GM23338 (cell line): Measurements from ENCODE around the gene IGIP. TPM values are rescaled to one million over a fixed set of nuclear protein-coding genes. Genes with fewer than 3 reads are reported as not detected.

ENCODE experiments used
- ATAC-seq: fragments of 200-7000 bp; cut with Tn5 transposase; 3 replicates; pipeline ENCODE4 v1.9.1; 2020
- DNase-seq: peaks from one replicate; pipeline ENCODE4 v3.0.0-alpha.2; 2015; ENCODE audit warnings: low spot score
- H2AFZ ChIP-seq: fragments of 200-600 bp; sonication (generic); 2 replicates; pipeline ENCODE4 v1.8.0; 2016; ENCODE audit warnings: antibody characterized with exemption, mild to moderate bottlenecking, moderate library complexity
- H3F3A ChIP-seq: fragments of 200-600 bp; sonication (generic); replicated peaks from 2 replicates; pipeline ENCODE4 v1.8.0; 2017; ENCODE audit warnings: antibody characterized with exemption, mixed run types, low read depth
- H3K27ac ChIP-seq: fragments of 200-600 bp; sonication (generic); 2 replicates; pipeline ENCODE4 v1.6.1; 2016; ENCODE audit warnings: low read depth
- H3K27me3 ChIP-seq: fragments of 200-600 bp; sonication (generic); 2 replicates; pipeline ENCODE4 v1.8.0; 2016; ENCODE audit warnings: mild to moderate bottlenecking, mixed run types, moderate library complexity; ENCODE audit not compliant: insufficient read depth
- H3K36me3 ChIP-seq: fragments of 200-600 bp; sonication (generic); 2 replicates; pipeline ENCODE4 v1.8.0; 2016; ENCODE audit warnings: mild to moderate bottlenecking; ENCODE audit not compliant: insufficient read depth
- H3K4me1 ChIP-seq: fragments of 200-600 bp; sonication (generic); 2 replicates; pipeline ENCODE4 v1.8.0; 2016; ENCODE audit warnings: mild to moderate bottlenecking, moderate library complexity; ENCODE audit not compliant: insufficient read depth
- H3K4me2 ChIP-seq: fragments of 200-600 bp; sonication (generic); 2 replicates; pipeline ENCODE4 v1.7.1; 2017; ENCODE audit warnings: mixed run types
- H3K4me3 ChIP-seq: fragments of 200-600 bp; sonication (generic); 2 replicates; pipeline ENCODE4 v1.6.1; 2016; ENCODE audit warnings: mixed run types
- H3K79me2 ChIP-seq: fragments of 200-600 bp; sonication (generic); replicated peaks from 2 replicates; pipeline ENCODE4 v1.8.0; 2017; ENCODE audit warnings: mild to moderate bottlenecking; ENCODE audit not compliant: insufficient read depth
- H3K9me2 ChIP-seq: fragments of 200-600 bp; sonication (generic); 2 replicates; pipeline ENCODE4 v1.8.0; 2017; ENCODE audit not compliant: insufficient read depth
- H4K20me1 ChIP-seq: fragments of 200-600 bp; sonication (generic); replicated peaks from 2 replicates; pipeline ENCODE4 v1.8.0; 2017; ENCODE audit warnings: mild to moderate bottlenecking; ENCODE audit not compliant: insufficient read depth
- H3K27ac Mint-ChIP-seq: 2 replicates; pipeline ENCODE4 v1.8.0; 2020; ENCODE audit warnings: inconsistent platforms, mild to moderate bottlenecking, moderate library complexity, mixed read lengths
- H3K27me3 Mint-ChIP-seq: 3 replicates; pipeline ENCODE4 v1.8.0; 2022; ENCODE audit warnings: low read depth, mild to moderate bottlenecking, moderate library complexity, mixed read lengths, inconsistent platforms; ENCODE audit not compliant: insufficient read depth, poor library complexity
- H3K36me3 Mint-ChIP-seq: 3 replicates; pipeline ENCODE4 v1.8.0; 2021; ENCODE audit warnings: low read depth, mild to moderate bottlenecking, inconsistent platforms, moderate library complexity, mixed read lengths
- H3K4me1 Mint-ChIP-seq: 3 replicates; pipeline ENCODE4 v1.8.0; 2020; ENCODE audit warnings: mild to moderate bottlenecking, inconsistent platforms, mixed read lengths
- H3K4me3 Mint-ChIP-seq: 3 replicates; pipeline ENCODE4 v1.8.0; 2021; ENCODE audit warnings: moderate library complexity, mild to moderate bottlenecking, inconsistent platforms, mixed read lengths
- H3K9me3 Mint-ChIP-seq: 3 replicates; pipeline ENCODE4 v1.8.0; 2020; ENCODE audit warnings: moderate library complexity, mild to moderate bottlenecking, inconsistent platforms, mixed read lengths
- CREB1 ChIP-seq: fragments of 250-450 bp; sonication (Bioruptor Pico); IDR thresholded peaks from 2 replicates; pipeline ENCODE4 v1.5.0; 2020; ENCODE audit warnings: low read depth, mild to moderate bottlenecking, moderate library complexity
- EZH2 ChIP-seq: fragments of 200-600 bp; sonication (generic); IDR thresholded peaks from one replicate; pipeline ENCODE4 v1.8.0; 2017; ENCODE audit warnings: antibody characterized with exemption, mild to moderate bottlenecking, low read depth; ENCODE audit not compliant: unreplicated experiment
- EZH2phosphoT487 ChIP-seq: fragments of 200-600 bp; sonication (generic); IDR thresholded peaks from one replicate; pipeline ENCODE4 v1.8.1; 2018; ENCODE audit warnings: antibody characterized with exemption; ENCODE audit not compliant: unreplicated experiment
- JUNB ChIP-seq: IDR thresholded peaks from one replicate; pipeline ENCODE4 v1.6.1; 2016; ENCODE audit warnings: antibody characterized with exemption; ENCODE audit not compliant: unreplicated experiment
- NANOG ChIP-seq: IDR thresholded peaks from 2 replicates; pipeline ENCODE4 v1.6.1; 2016; ENCODE audit warnings: antibody characterized with exemption, borderline replicate concordance
- POLR2AphosphoS5 ChIP-seq: IDR thresholded peaks from 2 replicates; pipeline ENCODE4 v1.6.1; 2016; ENCODE audit warnings: antibody characterized with exemption, low read depth
- STAT1 ChIP-seq: IDR thresholded peaks from one replicate; pipeline ENCODE4 v1.6.1; 2016; ENCODE audit warnings: antibody characterized with exemption; ENCODE audit not compliant: unreplicated experiment
- ZNF114 ChIP-seq: fragments of 250-450 bp; sonication (Bioruptor Pico); IDR thresholded peaks from 2 replicates; pipeline ENCODE4 v1.5.0; 2020; ENCODE audit warnings: mild to moderate bottlenecking, moderate library complexity
- ZNF331 ChIP-seq: fragments of 250-450 bp; sonication (Bioruptor Pico); IDR thresholded peaks from 2 replicates; pipeline ENCODE4 v1.5.0; 2020; ENCODE audit warnings: low read depth, mild to moderate bottlenecking, moderate library complexity
- polyA plus RNA-seq: library from polyadenylated mRNA; unstranded; fragments of >200 nt; fragmentation: Nextera tagmentation; extraction: Ambion mirVana; gene quantifications from 2 replicates; pipeline ENCODE4 v1.2.1, GENCODE V29; 2016
- total RNA-seq: library from RNA; depleted of rRNA; stranded (reverse); fragments of >200 nt; shearing (Covaris generic); gene quantifications from 2 replicates; pipeline ENCODE4 v1.2.3, GENCODE V29; 2014
- TF ChIP-seq, protein P1 (sequence below): IDR thresholded peaks from one replicate; pipeline ENCODE4 v1.6.1; 2018; ENCODE audit warnings: antibody characterized with exemption; ENCODE audit not compliant: unreplicated experiment
- TF ChIP-seq, protein P2 (sequence below): IDR thresholded peaks from 2 replicates; pipeline ENCODE4 v1.6.1; 2016; ENCODE audit warnings: antibody characterized with exemption
- TF ChIP-seq, protein P3 (sequence below), 2 experiments: fragments of 200-600 bp in 1 of 2; sonication (generic) in 1 of 2; conservative IDR thresholded peaks; 2 replicates each; pipeline versions ENCODE4 v1.5.1 to v1.6.1; 2016 to 2017; ENCODE audit warnings: antibody characterized with exemption in 2 of 2, low read depth in 2 of 2, mild to moderate bottlenecking in 2 of 2, moderate library complexity in 1 of 2
- TF ChIP-seq, protein P4 (sequence below): fragments of 250-450 bp; sonication (Bioruptor Pico); IDR thresholded peaks from 2 replicates; pipeline ENCODE4 v1.5.0; 2020; ENCODE audit warnings: mild to moderate bottlenecking, moderate library complexity

The IGIP gene
- total and polyA plus RNA-seq, 2 experiments from 2014 or later, result 0.21 to 0.38 TPM

DNA sequence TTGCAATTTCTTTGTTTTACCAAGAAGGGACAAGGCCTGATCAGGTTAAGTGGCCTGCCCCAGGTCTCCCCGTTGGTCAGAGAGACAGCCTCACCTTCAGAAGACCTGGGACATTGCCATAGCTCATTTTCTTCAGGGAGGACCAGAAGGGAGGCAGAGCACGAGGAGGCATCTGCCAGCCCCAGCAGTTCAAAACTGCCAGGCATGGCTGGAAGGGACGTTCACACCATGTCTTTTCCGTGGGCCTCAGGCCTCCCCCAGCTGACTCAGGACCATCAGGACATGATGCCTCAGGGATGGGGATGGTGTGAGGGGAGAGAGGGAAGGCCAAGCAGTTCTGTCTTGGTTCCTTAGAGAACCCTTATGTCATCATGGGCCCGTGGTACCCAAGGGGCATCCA is 16.5 kb downstream of the IGIP start:
- Mint-ChIP-seq H3K36me3 (no peaks in the 10 kb centered on the region), H3K4me3 (no peak overlapping the region)
- no peak for ATAC-seq

More for the DNA sequence above, 16.5 kb downstream of the IGIP start:
- no peaks in the 10 kb centered on the region for H3K79me2 ChIP-seq
- H3K27ac ChIP-seq, result no peak overlapping the region
- H3F3A ChIP-seq, result no peaks in the 10 kb centered on the region
- no peak overlapping the region for H3K4me3 ChIP-seq
- Mint-ChIP-seq H3K27ac (no peak overlapping the region), H3K27me3 (peaks cover 29% of the 10 kb centered on the region), H3K9me3 (no peaks in the 10 kb centered on the region), H3K4me1 (peaks cover 8% of the 10 kb centered on the region)
- DNase-seq, result no peak
- peaks cover 29% of the 10 kb centered on the region for H3K27me3 ChIP-seq
- H3K9me2 ChIP-seq, result no peaks in the 10 kb centered on the region
- no peak overlapping the region for H3K4me2 ChIP-seq
- no peaks in the 10 kb centered on the region; the same call in 1 of the 2 replicates for H3K4me1 ChIP-seq
- 0 out of 2 replicates have a peak, but pooled peaks cover 3% of the 10 kb centered on the region for H4K20me1 ChIP-seq
- H2AFZ ChIP-seq, result no peak overlapping the region
- TF ChIP-seq ZNF331 (CRISPR knock-in tag) (no peak), ZNF114 (CRISPR knock-in tag) (no peak), NANOG (no peak), EZH2 (no peak), EZH2phosphoT487 (no peak), POLR2AphosphoS5 (no peak), STAT1 (no peak), JUNB (no peak), CREB1 (CRISPR knock-in tag) (no peak)
- TF ChIP-seq, protein P1, sequence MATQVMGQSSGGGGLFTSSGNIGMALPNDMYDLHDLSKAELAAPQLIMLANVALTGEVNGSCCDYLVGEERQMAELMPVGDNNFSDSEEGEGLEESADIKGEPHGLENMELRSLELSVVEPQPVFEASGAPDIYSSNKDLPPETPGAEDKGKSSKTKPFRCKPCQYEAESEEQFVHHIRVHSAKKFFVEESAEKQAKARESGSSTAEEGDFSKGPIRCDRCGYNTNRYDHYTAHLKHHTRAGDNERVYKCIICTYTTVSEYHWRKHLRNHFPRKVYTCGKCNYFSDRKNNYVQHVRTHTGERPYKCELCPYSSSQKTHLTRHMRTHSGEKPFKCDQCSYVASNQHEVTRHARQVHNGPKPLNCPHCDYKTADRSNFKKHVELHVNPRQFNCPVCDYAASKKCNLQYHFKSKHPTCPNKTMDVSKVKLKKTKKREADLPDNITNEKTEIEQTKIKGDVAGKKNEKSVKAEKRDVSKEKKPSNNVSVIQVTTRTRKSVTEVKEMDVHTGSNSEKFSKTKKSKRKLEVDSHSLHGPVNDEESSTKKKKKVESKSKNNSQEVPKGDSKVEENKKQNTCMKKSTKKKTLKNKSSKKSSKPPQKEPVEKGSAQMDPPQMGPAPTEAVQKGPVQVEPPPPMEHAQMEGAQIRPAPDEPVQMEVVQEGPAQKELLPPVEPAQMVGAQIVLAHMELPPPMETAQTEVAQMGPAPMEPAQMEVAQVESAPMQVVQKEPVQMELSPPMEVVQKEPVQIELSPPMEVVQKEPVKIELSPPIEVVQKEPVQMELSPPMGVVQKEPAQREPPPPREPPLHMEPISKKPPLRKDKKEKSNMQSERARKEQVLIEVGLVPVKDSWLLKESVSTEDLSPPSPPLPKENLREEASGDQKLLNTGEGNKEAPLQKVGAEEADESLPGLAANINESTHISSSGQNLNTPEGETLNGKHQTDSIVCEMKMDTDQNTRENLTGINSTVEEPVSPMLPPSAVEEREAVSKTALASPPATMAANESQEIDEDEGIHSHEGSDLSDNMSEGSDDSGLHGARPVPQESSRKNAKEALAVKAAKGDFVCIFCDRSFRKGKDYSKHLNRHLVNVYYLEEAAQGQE, result no peak
- TF ChIP-seq, protein P2, sequence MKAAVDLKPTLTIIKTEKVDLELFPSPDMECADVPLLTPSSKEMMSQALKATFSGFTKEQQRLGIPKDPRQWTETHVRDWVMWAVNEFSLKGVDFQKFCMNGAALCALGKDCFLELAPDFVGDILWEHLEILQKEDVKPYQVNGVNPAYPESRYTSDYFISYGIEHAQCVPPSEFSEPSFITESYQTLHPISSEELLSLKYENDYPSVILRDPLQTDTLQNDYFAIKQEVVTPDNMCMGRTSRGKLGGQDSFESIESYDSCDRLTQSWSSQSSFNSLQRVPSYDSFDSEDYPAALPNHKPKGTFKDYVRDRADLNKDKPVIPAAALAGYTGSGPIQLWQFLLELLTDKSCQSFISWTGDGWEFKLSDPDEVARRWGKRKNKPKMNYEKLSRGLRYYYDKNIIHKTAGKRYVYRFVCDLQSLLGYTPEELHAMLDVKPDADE, result no peak
- TF ChIP-seq, protein P3, sequence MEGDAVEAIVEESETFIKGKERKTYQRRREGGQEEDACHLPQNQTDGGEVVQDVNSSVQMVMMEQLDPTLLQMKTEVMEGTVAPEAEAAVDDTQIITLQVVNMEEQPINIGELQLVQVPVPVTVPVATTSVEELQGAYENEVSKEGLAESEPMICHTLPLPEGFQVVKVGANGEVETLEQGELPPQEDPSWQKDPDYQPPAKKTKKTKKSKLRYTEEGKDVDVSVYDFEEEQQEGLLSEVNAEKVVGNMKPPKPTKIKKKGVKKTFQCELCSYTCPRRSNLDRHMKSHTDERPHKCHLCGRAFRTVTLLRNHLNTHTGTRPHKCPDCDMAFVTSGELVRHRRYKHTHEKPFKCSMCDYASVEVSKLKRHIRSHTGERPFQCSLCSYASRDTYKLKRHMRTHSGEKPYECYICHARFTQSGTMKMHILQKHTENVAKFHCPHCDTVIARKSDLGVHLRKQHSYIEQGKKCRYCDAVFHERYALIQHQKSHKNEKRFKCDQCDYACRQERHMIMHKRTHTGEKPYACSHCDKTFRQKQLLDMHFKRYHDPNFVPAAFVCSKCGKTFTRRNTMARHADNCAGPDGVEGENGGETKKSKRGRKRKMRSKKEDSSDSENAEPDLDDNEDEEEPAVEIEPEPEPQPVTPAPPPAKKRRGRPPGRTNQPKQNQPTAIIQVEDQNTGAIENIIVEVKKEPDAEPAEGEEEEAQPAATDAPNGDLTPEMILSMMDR (conservative IDR thresholded peaks at IDR 0.05; ENCODE audit: low read depth in 2 of 2), result no peak
- TF ChIP-seq, protein P4, sequence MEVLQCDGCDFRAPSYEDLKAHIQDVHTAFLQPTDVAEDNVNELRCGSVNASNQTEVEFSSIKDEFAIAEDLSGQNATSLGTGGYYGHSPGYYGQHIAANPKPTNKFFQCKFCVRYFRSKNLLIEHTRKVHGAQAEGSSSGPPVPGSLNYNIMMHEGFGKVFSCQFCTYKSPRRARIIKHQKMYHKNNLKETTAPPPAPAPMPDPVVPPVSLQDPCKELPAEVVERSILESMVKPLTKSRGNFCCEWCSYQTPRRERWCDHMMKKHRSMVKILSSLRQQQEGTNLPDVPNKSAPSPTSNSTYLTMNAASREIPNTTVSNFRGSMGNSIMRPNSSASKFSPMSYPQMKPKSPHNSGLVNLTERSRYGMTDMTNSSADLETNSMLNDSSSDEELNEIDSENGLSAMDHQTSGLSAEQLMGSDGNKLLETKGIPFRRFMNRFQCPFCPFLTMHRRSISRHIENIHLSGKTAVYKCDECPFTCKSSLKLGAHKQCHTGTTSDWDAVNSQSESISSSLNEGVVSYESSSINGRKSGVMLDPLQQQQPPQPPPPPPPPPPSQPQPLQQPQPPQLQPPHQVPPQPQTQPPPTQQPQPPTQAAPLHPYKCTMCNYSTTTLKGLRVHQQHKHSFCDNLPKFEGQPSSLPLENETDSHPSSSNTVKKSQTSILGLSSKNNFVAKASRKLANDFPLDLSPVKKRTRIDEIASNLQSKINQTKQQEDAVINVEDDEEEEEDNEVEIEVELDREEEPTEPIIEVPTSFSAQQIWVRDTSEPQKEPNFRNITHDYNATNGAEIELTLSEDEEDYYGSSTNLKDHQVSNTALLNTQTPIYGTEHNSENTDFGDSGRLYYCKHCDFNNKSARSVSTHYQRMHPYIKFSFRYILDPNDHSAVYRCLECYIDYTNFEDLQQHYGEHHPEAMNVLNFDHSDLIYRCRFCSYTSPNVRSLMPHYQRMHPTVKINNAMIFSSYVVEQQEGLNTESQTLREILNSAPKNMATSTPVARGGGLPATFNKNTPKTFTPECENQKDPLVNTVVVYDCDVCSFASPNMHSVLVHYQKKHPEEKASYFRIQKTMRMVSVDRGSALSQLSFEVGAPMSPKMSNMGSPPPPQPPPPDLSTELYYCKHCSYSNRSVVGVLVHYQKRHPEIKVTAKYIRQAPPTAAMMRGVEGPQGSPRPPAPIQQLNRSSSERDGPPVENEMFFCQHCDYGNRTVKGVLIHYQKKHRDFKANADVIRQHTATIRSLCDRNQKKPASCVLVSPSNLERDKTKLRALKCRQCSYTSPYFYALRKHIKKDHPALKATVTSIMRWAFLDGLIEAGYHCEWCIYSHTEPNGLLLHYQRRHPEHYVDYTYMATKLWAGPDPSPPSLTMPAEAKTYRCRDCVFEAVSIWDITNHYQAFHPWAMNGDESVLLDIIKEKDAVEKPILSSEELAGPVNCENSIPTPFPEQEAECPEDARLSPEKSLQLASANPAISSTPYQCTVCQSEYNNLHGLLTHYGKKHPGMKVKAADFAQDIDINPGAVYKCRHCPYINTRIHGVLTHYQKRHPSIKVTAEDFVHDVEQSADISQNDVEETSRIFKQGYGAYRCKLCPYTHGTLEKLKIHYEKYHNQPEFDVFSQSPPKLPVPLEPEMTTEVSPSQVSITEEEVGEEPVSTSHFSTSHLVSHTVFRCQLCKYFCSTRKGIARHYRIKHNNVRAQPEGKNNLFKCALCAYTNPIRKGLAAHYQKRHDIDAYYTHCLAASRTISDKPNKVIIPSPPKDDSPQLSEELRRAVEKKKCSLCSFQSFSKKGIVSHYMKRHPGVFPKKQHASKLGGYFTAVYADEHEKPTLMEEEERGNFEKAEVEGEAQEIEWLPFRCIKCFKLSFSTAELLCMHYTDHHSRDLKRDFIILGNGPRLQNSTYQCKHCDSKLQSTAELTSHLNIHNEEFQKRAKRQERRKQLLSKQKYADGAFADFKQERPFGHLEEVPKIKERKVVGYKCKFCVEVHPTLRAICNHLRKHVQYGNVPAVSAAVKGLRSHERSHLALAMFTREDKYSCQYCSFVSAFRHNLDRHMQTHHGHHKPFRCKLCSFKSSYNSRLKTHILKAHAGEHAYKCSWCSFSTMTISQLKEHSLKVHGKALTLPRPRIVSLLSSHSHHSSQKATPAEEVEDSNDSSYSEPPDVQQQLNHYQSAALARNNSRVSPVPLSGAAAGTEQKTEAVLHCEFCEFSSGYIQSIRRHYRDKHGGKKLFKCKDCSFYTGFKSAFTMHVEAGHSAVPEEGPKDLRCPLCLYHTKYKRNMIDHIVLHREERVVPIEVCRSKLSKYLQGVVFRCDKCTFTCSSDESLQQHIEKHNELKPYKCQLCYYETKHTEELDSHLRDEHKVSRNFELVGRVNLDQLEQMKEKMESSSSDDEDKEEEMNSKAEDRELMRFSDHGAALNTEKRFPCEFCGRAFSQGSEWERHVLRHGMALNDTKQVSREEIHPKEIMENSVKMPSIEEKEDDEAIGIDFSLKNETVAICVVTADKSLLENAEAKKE (CRISPR knock-in tag), result no peak
- H3K36me3 ChIP-seq, result no peaks in the 10 kb centered on the region; the same call in 1 of the 2 replicates
